ENCODE data around the gene MUSTN1.

GRCh38 chr3:52852419-52852818 lies 17.6 kb upstream of the MUSTN1 start:
- TF ChIP-seq, protein P1, sequence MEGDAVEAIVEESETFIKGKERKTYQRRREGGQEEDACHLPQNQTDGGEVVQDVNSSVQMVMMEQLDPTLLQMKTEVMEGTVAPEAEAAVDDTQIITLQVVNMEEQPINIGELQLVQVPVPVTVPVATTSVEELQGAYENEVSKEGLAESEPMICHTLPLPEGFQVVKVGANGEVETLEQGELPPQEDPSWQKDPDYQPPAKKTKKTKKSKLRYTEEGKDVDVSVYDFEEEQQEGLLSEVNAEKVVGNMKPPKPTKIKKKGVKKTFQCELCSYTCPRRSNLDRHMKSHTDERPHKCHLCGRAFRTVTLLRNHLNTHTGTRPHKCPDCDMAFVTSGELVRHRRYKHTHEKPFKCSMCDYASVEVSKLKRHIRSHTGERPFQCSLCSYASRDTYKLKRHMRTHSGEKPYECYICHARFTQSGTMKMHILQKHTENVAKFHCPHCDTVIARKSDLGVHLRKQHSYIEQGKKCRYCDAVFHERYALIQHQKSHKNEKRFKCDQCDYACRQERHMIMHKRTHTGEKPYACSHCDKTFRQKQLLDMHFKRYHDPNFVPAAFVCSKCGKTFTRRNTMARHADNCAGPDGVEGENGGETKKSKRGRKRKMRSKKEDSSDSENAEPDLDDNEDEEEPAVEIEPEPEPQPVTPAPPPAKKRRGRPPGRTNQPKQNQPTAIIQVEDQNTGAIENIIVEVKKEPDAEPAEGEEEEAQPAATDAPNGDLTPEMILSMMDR (conservative IDR thresholded peaks at IDR 0.05; ENCODE audit: low read length) = no peak
- no peak for TF ChIP-seq EZH2phosphoT487 (IDR thresholded peaks at IDR 0.05; ENCODE audit: borderline replicate concordance, low read depth, low read length)

All from OCI-LY7 (cell line).